HG03342 (cell line): Measurements from ENCODE around the gene EGLN3.
"Not testable (repeated sequence)": the region's sequence is repeated elsewhere in the genome, so short reads cannot be mapped to it uniquely, and the experiment has no call there.

Source experiments
- ATAC-seq: cut with Tn5 transposase; IDR thresholded peaks from one replicate; pipeline ENCODE4 v1.9.1; 2021; ENCODE audit warnings: mild to moderate bottlenecking, moderate library complexity; ENCODE audit not compliant: unreplicated experiment

The EGLN3 gene

GRCh38 chr14:33938131-33938949, 12.5 kb downstream of the EGLN3 start:
- ATAC-seq, result peak; percentile 47

GRCh38 chr14:33936391-33936790, 14.5 kb downstream of the EGLN3 start:
- ATAC-seq, result no peak

- ATAC-seq, result no peak
Measured at GRCh38 chr14:33934938-33935337, 15.9 kb downstream of the EGLN3 start.

- no peak for ATAC-seq
Measured at GRCh38 chr14:33934043-33934750, 16.7 kb downstream of the EGLN3 start.

GRCh38 chr14:33933386-33933933, 17.4 kb downstream of the EGLN3 start:
- no peak for ATAC-seq

GRCh38 chr14:33932576-33933345, 18.1 kb downstream of the EGLN3 start:
- ATAC-seq, result no peak

GRCh38 chr14:33932033-33932432, 18.8 kb downstream of the EGLN3 start:
- no peak for ATAC-seq

GRCh38 chr14:33931461-33931860, 19.4 kb downstream of the EGLN3 start:
- no peak for ATAC-seq

- no peak for ATAC-seq
Measured at GRCh38 chr14:33930439-33930838, 20.4 kb downstream of the EGLN3 start.

DNA sequence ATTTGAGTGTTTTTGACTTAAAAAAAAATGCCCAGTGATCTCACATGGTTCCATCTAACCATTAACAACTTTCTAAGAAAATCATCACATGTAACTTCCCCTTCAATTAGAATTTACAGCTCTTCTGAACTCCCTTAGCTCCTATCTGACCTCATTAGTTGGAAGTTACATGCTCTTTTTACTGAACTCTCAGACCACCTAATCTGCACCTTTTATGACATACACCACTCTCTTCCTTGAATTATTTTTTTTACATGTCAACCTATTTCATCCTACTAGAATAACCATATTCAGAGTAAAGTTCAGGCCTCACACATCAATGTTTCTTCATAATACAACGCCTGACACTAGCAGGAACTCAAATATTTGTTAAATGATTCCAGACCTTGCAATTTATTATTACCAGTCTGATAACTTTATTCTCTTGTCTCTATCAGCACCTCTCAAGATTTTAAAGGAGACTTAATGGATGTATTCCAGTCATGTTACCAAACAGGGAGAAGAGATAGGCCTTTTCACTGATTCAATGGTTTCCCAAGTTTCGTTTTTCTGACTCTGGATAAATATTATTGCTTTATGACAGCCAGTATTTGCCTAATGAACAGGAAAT, 21.0 kb downstream of the EGLN3 start:
- no peak for ATAC-seq

- no peak for ATAC-seq
Measured at GRCh38 chr14:33928895-33929294, 22.0 kb downstream of the EGLN3 start.

DNA sequence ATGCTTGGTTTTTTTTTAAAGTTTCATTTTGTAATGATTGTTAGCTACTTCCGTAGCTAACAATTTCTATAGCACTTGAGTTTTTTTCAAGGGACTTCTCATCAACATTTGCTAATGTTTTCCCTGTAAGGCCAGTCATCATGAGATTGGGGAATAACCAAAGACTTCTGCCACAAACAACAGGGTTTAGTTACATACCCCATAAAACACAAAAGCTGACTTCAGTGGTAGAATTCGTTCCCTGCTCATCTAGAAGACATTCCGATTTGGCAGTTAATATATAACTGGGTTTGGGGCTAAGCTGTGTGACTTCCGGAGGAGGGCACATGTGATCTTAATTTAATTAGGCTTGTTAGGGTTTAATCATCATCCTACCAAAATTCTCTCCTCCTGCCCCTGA, 22.9 kb downstream of the EGLN3 start:
- no peak for ATAC-seq

- ATAC-seq, result not testable (repeated sequence)
Measured at GRCh38 chr14:33926967-33927366, 23.9 kb downstream of the EGLN3 start.

- no peak for ATAC-seq
Measured at GRCh38 chr14:33925946-33926345, 24.9 kb downstream of the EGLN3 start.

- ATAC-seq, result no peak
Measured at GRCh38 chr14:33925235-33925634, 25.6 kb downstream of the EGLN3 start.

- ATAC-seq, result no peak
Measured at GRCh38 chr14:33924566-33925100, 26.2 kb downstream of the EGLN3 start.

DNA sequence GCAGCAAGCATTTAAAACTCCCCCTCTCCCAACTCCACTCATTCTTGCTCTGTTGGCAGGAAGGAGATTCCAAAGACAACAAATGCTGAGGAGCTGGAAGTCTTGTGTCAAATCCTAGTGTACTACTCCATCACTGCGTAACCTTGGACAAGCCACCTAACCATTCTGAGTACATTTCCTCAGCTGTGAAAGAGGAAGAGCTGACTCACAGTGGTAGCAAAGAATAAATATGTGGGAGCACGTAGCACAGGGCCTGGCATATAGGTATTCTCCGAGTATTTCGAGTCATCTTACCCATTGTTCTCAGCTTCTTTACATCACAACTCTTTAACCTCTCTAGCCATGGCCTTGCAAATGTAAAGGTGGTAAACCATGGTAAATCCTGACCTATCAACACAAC, 28.7 kb downstream of the EGLN3 start:
- ATAC-seq, result no peak

DNA sequence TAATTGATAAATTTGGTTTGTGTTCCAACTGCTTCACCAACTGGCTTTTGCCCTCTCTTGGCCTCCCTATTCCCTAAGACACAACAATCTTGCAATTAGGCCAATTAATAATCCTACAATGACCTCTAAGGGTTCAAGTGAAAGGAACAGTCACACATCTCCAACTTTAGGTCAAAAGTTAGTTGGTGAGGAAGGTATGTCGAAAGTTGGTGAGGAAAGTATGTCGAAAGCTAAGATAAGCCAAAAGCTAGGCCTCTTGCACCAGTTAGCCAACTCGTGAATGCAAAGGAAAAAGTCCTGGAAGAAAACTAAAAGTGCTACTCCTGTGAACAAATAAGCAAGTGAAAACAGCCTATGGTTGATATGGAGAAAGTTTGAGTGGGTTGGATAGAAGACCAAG, 32.6 kb downstream of the EGLN3 start:
- ATAC-seq, result no peak

GRCh38 chr14:33917661-33918060, 33.2 kb downstream of the EGLN3 start:
- ATAC-seq, result no peak
